ENCODE results near the gene SCFD2.

GRCh38 chr4:53152467-53152866 lies 213.4 kb downstream of the SCFD2 start:
- no peak for TF ChIP-seq TAF1 (IDR thresholded peaks at IDR 0.05; ENCODE audit: borderline replicate concordance, insufficient read depth, low read length)
- no peak for TF ChIP-seq POLR2AphosphoS5 (IDR thresholded peaks at IDR 0.05; ENCODE audit: low read depth, low read length)

All from PFSK-1 (cell line).